PC-3 (cell line): ENCODE data around the gene XPO5. TPM values are rescaled to one million over a fixed set of nuclear protein-coding genes. Genes with fewer than 3 reads are reported as not detected.

Source experiments
- ATAC-seq: fragments of 200-7000 bp; cut with Tn5 transposase; 2 replicates; pipeline ENCODE4 v1.9.1; 2020; ENCODE audit warnings: mild to moderate bottlenecking, moderate library complexity
- BruUV-seq: library from RNA; stranded (reverse); fragments of 400-500 nt; replicated peaks from 2 replicates; lab custom pipeline; 2021; lab: Mats Ljungman, UMichigan
- CTCF ChIA-PET: fragments of 300-600 bp; sonication (Branson Sonifier 250); formaldehyde crosslinking; loops from one replicate; lab custom pipeline; 2022; ENCODE audit warnings: antibody characterized with exemption; lab: Charles Lee
- POLR2A ChIA-PET: fragments of 300-600 bp; sonication (Branson Sonifier 250); formaldehyde crosslinking; loops from one replicate; lab custom pipeline; 2022; ENCODE audit warnings: antibody characterized with exemption; ENCODE audit not compliant: unreplicated experiment; lab: Charles Lee
- DNase-seq: peaks from one replicate; pipeline ENCODE4 v3.0.0-alpha.2; 2015
- H2AFZ ChIP-seq: fragments of 300-600 bp; sonication (generic); 2 replicates; pipeline ENCODE4 v1.6.0; 2016; ENCODE audit warnings: antibody characterized with exemption, low read length
- H3F3A ChIP-seq: fragments of 300-600 bp; sonication (generic); one replicate; pipeline ENCODE4 v1.6.0; 2017; ENCODE audit warnings: antibody characterized with exemption, low read length, control low read depth, mild to moderate bottlenecking; ENCODE audit not compliant: unreplicated experiment
- H3K27ac ChIP-seq: fragments of 300-600 bp; sonication (generic); 2 replicates; pipeline ENCODE4 v1.5.1; 2016; ENCODE audit warnings: mild to moderate bottlenecking, low read length
- H3K27me3 ChIP-seq: fragments of 300-600 bp; sonication (generic); 2 replicates; pipeline ENCODE4 v1.6.1; 2016; ENCODE audit warnings: low read length, mixed read lengths
- H3K36me3 ChIP-seq: fragments of 300-600 bp; sonication (generic); 2 replicates; pipeline ENCODE4 v1.6.1; 2016; ENCODE audit warnings: low read depth, mixed run types, low read length, mixed read lengths
- H3K4me1 ChIP-seq: fragments of 300-600 bp; sonication (generic); 2 replicates; pipeline ENCODE4 v1.5.1; 2016; ENCODE audit warnings: low read length; ENCODE audit not compliant: insufficient read depth
- H3K4me2 ChIP-seq: fragments of 300-600 bp; sonication (generic); 2 replicates; pipeline ENCODE4 v1.6.0; 2016; ENCODE audit warnings: low read length
- H3K4me3 ChIP-seq: fragments of 300-600 bp; sonication (generic); 2 replicates; pipeline ENCODE4 v1.5.1; 2016; ENCODE audit warnings: mild to moderate bottlenecking, low read length, mixed read lengths
- H3K79me2 ChIP-seq: fragments of 300-600 bp; sonication (generic); 2 replicates; pipeline ENCODE4 v1.6.1; 2017; ENCODE audit warnings: low read length, mixed read lengths
- H3K9ac ChIP-seq: fragments of 300-600 bp; sonication (generic); 2 replicates; pipeline ENCODE4 v1.6.0; 2016; ENCODE audit warnings: mild to moderate bottlenecking, low read length
- H3K9me2 ChIP-seq: fragments of 300-600 bp; sonication (generic); replicated peaks from 2 replicates; pipeline ENCODE4 v1.6.1; 2016; ENCODE audit warnings: mixed run types, low read length, mixed read lengths
- H3K9me3 ChIP-seq: fragments of 300-600 bp; sonication (generic); 2 replicates; pipeline ENCODE4 v1.6.1; 2016; ENCODE audit warnings: low read length, mixed read lengths
- H4K20me1 ChIP-seq: fragments of 300-600 bp; sonication (generic); 2 replicates; pipeline ENCODE4 v1.6.1; 2016; ENCODE audit warnings: low read length, mixed read lengths
- EZH2 ChIP-seq: fragments of 300-600 bp; sonication (generic); IDR thresholded peaks from one replicate; pipeline ENCODE4 v1.6.1; 2017; ENCODE audit warnings: antibody characterized with exemption, mild to moderate bottlenecking, low read length; ENCODE audit not compliant: unreplicated experiment
- EZH2phosphoT487 ChIP-seq: fragments of 300-600 bp; sonication (generic); IDR thresholded peaks from 2 replicates; pipeline ENCODE4 v1.6.1; 2018; ENCODE audit warnings: mild to moderate bottlenecking, antibody characterized with exemption, low read length, borderline replicate concordance
- intact Hi-C: fragments of 100-400 bp; cut with micrococcal nuclease; formaldehyde crosslinking; loops from 2 replicates; pipeline ENCODE4 v1.9.0; 2023
- total RNA-seq: library from RNA; depleted of rRNA; stranded (reverse); fragments of >200 nt; gene quantifications from 2 replicates; pipeline ENCODE4 v1.2.3, GENCODE V29; 2014
- TF ChIP-seq, protein P1 (sequence below): fragments of 300-600 bp; sonication (generic); conservative IDR thresholded peaks from 2 replicates; pipeline ENCODE4 v1.5.1; 2017; ENCODE audit warnings: antibody characterized with exemption, low read depth, mild to moderate bottlenecking, low read length

XPO5 gene
- total RNA-seq, 1 experiment from 2014 or later, result 42.3 TPM

GRCh38 chr6:43624786-43625288 lies 49.0 kb upstream of the XPO5 start:
- Histone ChIP-seq H3K27ac (no peak overlapping the region), H3K9ac (no peak overlapping the region), H3K4me3 (no peak overlapping the region), H3K9me2 (no peaks in the 10 kb centered on the region), H3K79me2 (peaks cover 31% of the 10 kb centered on the region), H3K36me3 (peaks cover 41% of the 10 kb centered on the region), H3F3A (no peaks in the 10 kb centered on the region), H4K20me1 (no peaks in the 10 kb centered on the region), H3K4me2 (no peak overlapping the region), H2AFZ (no peak overlapping the region), H3K4me1 (peaks cover 17% of the 10 kb centered on the region), H3K9me3 (no peaks in the 10 kb centered on the region), H3K27me3 (no peaks in the 10 kb centered on the region)
- no TSS peak for BruUV-seq
- ATAC-seq, result no peak
- intact Hi-C loops, result no loop called here
- POLR2A ChIA-PET, result no interaction called here
- CTCF ChIA-PET, result no interaction called here
- DNase-seq, result no peak
- TF ChIP-seq EZH2phosphoT487 (no peak), EZH2 (no peak)
- TF ChIP-seq, protein P1, sequence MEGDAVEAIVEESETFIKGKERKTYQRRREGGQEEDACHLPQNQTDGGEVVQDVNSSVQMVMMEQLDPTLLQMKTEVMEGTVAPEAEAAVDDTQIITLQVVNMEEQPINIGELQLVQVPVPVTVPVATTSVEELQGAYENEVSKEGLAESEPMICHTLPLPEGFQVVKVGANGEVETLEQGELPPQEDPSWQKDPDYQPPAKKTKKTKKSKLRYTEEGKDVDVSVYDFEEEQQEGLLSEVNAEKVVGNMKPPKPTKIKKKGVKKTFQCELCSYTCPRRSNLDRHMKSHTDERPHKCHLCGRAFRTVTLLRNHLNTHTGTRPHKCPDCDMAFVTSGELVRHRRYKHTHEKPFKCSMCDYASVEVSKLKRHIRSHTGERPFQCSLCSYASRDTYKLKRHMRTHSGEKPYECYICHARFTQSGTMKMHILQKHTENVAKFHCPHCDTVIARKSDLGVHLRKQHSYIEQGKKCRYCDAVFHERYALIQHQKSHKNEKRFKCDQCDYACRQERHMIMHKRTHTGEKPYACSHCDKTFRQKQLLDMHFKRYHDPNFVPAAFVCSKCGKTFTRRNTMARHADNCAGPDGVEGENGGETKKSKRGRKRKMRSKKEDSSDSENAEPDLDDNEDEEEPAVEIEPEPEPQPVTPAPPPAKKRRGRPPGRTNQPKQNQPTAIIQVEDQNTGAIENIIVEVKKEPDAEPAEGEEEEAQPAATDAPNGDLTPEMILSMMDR, result no peak

DNA sequence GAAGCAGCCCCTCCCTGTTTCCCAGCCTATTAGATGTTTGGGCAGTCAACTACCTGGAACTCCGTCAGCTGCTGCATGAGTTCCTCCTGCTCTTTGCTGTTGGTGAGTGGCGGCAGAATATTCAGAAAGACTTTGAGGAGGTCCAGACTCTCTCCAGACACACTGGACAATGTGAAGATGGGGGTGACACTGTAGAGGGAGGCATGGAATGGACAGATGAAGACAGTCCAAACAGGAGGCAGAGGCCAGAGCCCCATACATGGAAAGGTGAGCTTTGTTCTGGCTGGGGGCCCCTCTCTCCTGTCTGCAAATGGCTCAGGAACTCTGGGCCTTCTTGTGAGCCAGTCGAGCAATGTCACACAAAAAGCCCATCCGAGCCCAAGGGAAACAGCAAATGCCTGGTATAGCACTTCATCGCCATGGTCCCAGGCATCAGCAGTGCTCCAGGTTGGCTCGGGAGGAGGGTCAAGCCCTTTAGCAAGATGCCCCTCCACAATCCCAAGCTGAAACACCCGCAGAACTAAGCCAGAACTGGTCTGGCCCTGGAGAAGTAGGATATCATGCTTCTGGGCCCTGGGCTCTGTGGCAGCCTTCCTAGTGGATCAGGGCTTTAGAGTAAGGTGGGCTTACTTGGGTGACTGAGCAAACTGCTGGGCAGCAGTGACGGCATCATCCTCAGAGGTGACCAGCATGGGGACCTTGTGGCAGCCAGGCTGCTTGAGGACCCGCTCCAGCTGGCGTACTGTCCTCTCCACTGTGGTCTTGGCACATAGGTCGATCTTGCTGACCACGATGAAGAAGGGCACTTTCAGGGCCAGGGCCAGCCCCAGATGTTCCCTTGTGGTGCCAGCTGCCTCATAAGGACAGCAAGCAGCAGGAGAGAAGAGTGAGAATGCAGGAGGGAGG lies 48.3 kb upstream of the XPO5 start:
- Histone ChIP-seq H3K27ac (no peak overlapping the region), H3K79me2 (peaks cover 31% of the 10 kb centered on the region), H3K36me3 (peaks cover 47% of the 10 kb centered on the region), H4K20me1 (no peaks in the 10 kb centered on the region), H3F3A (peaks cover under 1% of the 10 kb centered on the region), H3K27me3 (no peaks in the 10 kb centered on the region), H3K4me2 (no peak overlapping the region), H3K9me3 (no peaks in the 10 kb centered on the region), H3K9ac (no peak overlapping the region), H3K4me1 (peaks cover 17% of the 10 kb centered on the region), H3K9me2 (no peaks in the 10 kb centered on the region), H3K4me3 (no peak overlapping the region), H2AFZ (no peak overlapping the region)
- no peak for DNase-seq
- ChIA-PET POLR2A (no interaction called here), CTCF (no interaction called here)
- BruUV-seq, result no TSS peak
- intact Hi-C loops, result no loop called here
- TF ChIP-seq, protein P1, result no peak
- TF ChIP-seq EZH2phosphoT487 (no peak), EZH2 (no peak)
- no peak for ATAC-seq

GRCh38 chr6:43622541-43622940 lies 46.7 kb upstream of the XPO5 start:
- Histone ChIP-seq H3K4me2 (no peak overlapping the region), H3K36me3 (peaks cover 49% of the 10 kb centered on the region), H3K27me3 (no peaks in the 10 kb centered on the region), H3K9ac (no peak overlapping the region), H4K20me1 (no peaks in the 10 kb centered on the region), H3K9me2 (no peaks in the 10 kb centered on the region), H3K79me2 (peaks cover 18% of the 10 kb centered on the region), H3F3A (peaks cover 4% of the 10 kb centered on the region), H3K9me3 (no peaks in the 10 kb centered on the region), H2AFZ (no peak overlapping the region), H3K4me3 (no peak overlapping the region), H3K27ac (no peak overlapping the region), H3K4me1 (peaks cover 12% of the 10 kb centered on the region)
- ChIA-PET POLR2A (no interaction called here), CTCF (no interaction called here)
- BruUV-seq, result no TSS peak
- intact Hi-C loops, result no loop called here
- DNase-seq (no peak), ATAC-seq (no peak)
- TF ChIP-seq EZH2 (no peak), EZH2phosphoT487 (no peak)
- TF ChIP-seq, protein P1, result no peak
